Effector memory CD4-positive, alpha-beta T cell (primary cell): ENCODE results near the gene BAIAP3.

ENCODE experiments used
- DNase-seq, 3 donors: peaks; one replicate each; pipeline ENCODE4 v3.0.0-alpha.2; 2020
- H3K27ac ChIP-seq: 2 replicates; pipeline ENCODE4 v1.7.0; 2013; ENCODE audit warnings: mild to moderate bottlenecking, low read length, moderate library complexity; ENCODE audit not compliant: insufficient read depth, poor library complexity, severe bottlenecking
- H3K27me3 ChIP-seq: replicated peaks from 2 replicates; pipeline ENCODE4 v1.7.0; 2013; ENCODE audit warnings: mild to moderate bottlenecking, low read length; ENCODE audit not compliant: insufficient read depth, control insufficient read depth, poor library complexity, severe bottlenecking
- H3K36me3 ChIP-seq: 2 replicates; pipeline ENCODE4 v1.7.0; 2013; ENCODE audit warnings: mild to moderate bottlenecking, low read length, moderate library complexity; ENCODE audit not compliant: control insufficient read depth, insufficient read depth
- H3K4me1 ChIP-seq: 2 replicates; pipeline ENCODE4 v1.7.0; 2013; ENCODE audit warnings: low read length, mild to moderate bottlenecking; ENCODE audit not compliant: control insufficient read depth, insufficient read depth, poor library complexity, severe bottlenecking
- H3K4me3 ChIP-seq: 2 replicates; pipeline ENCODE4 v1.7.0; 2013; ENCODE audit warnings: low read length, low read depth, mild to moderate bottlenecking; ENCODE audit not compliant: insufficient read depth, poor library complexity, severe bottlenecking
- H3K9me3 ChIP-seq: 2 replicates; pipeline ENCODE4 v1.7.0; 2013; ENCODE audit warnings: mild to moderate bottlenecking, low read length, moderate library complexity; ENCODE audit not compliant: control insufficient read depth

BAIAP3 gene

DNA sequence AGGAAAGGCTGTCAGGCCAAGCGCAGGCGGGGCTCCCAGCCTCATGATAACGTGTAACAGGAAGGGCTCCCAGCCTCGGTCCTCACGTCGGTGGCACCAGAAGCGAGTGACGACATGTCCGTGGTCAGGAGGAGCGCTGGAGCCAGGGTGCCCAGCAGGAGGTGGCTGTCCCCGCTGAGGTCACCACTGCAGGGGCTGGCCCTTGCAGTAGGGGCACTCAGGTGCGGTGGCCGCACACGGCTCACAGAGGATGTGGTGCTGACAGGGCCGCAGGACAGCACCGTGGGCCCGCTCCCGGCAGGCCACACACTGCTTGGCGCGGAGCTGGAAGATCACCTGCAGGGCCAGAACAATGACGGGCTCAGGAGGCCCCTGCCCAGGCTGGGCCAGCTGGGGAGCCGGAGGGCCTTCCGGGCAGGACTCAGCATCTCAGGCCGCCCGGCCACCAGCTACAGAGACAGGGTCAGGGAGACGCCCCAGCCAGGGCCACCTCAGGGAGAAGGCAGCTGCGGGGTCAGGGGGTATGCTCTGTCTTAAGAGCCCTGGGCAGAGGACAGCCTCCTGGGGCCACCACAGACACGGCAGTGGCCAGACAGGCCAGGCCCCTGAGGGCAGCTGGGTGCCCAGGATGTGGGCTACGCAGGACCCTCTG, 32.7 kb downstream of the BAIAP3 start:
- Histone ChIP-seq H3K27ac (no peak overlapping the region), H3K36me3 (peaks cover 60% of the 10 kb centered on the region), H3K4me1 (no peaks in the 10 kb centered on the region), H3K4me3 (no peak overlapping the region), H3K27me3 (no peaks in the 10 kb centered on the region), H3K9me3 (no peaks in the 10 kb centered on the region)
- DNase-seq: no peak

DNA sequence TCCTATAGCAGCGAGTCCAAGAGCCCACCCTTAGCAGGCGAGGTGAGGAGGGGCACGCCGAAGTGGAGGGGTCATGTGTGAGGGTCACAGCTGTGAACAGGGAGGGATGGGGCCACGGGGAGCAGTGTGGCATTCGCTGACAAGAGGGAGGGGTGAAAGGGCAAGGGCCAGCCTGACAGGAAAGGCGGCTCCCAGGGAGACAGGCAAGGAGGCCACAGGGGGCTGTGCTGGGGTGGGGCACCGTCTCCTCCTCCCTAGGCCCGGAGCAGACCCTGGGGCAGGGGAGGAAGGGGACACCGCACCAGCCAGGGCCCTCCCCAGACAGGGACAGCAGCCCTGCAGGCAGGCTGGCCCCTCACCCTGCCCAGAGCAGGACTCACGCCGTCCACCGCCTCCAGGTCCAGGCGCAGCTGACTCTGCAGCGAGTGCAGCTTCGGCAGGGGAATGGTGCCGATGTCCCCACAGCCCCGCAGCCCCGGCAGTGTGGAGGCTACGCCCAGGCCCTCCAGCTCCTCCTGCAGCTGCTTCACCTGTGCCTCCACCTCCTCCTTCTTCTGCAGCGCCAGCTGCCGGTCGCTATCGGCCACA, 33.4 kb downstream of the BAIAP3 start:
- Histone ChIP-seq H3K4me1 (no peaks in the 10 kb centered on the region), H3K27me3 (no peaks in the 10 kb centered on the region), H3K27ac (no peak overlapping the region), H3K9me3 (no peaks in the 10 kb centered on the region), H3K36me3 (peaks cover 61% of the 10 kb centered on the region), H3K4me3 (no peak overlapping the region)
- no peak for DNase-seq

DNA sequence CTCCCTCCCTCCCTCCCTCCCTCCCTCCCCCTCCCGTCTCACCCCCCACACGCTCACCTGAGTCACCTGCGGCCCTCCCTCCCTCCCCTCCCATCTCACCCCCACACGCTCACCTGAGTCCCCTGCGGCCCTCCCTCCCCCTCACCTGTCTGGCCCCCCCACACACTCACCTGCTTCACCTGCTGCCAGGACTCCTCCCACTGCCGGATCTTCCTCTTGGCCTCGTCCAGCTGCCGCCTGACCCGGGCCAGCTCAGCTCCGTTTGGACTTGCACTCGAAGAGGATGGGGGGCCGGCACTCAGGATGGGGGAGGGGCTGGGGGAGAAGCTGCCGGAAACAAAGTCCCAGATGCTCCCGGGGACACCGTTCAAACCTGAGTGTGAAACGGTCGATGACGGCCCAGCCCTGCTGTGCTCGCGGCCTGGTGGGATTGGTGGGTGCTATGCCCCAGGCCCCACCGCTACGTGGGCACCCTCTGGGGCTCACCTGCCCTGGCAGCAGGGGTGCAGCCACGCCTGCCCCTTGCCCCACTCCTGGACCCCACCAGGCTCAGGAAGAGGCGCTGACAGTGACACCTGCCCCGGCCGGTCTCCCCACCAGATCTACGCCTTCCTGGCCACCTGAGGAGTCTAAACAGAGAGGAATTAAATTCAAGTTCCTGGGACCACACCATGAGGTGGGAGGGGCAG, 34.2 kb downstream of the BAIAP3 start:
- H3K36me3 ChIP-seq: peaks cover 53% of the 10 kb centered on the region
- no peaks in the 10 kb centered on the region for H3K27me3 ChIP-seq

DNA sequence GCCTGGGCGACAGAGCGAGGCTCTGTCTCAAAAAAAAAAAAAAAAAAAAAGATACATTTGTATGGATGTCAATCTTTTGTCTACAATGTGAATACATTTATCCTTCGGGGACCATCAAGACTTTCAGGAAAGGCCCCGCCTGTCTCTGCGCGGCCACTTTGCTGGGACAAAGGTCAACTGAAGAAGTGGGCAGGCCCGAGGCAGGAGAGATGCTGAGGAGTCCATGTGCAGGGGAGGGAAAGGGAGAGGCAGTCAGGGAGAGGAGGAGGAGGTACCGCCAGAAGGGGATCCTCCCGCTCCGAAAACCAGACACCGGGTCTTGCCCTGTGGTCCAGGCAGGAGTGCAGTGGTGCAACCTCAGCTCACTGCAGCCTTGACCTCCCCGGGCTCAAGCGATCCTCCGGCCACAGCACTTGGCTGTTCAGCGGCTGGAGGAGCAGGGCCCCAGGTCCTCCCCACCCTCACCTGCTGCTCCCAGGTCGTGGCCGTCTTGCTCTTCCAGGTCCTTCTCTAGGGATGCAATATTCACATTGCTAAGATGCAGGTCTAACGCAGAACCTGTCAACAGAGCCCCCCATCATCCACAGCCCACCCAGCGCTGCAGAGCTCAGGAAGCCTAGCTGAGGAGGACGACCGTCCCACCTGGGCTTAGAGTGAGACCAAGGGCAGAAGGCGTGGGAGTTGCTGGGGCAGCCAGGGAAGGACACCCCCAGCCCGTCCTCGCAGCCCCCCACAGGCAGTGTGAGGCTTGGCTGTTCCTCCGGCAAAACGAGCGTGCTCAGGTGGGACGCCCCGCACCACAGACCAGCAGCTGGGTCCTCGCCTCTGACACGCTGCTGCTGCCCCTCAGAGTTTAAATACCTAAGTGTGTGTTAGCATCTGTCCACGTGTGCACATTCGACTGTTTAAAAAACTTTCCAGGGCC, 37.9 kb downstream of the BAIAP3 start:
- peaks cover 41% of the 10 kb centered on the region for H3K36me3 ChIP-seq
- H3K27ac ChIP-seq: no peak overlapping the region
- no peaks in the 10 kb centered on the region for H3K4me1 ChIP-seq

More for the DNA sequence above, 34.2 kb downstream of the BAIAP3 start:
- Histone ChIP-seq H3K4me1 (no peaks in the 10 kb centered on the region), H3K9me3 (no peaks in the 10 kb centered on the region), H3K4me3 (no peak overlapping the region), H3K27ac (no peak overlapping the region)
- DNase-seq: no peak

DNA sequence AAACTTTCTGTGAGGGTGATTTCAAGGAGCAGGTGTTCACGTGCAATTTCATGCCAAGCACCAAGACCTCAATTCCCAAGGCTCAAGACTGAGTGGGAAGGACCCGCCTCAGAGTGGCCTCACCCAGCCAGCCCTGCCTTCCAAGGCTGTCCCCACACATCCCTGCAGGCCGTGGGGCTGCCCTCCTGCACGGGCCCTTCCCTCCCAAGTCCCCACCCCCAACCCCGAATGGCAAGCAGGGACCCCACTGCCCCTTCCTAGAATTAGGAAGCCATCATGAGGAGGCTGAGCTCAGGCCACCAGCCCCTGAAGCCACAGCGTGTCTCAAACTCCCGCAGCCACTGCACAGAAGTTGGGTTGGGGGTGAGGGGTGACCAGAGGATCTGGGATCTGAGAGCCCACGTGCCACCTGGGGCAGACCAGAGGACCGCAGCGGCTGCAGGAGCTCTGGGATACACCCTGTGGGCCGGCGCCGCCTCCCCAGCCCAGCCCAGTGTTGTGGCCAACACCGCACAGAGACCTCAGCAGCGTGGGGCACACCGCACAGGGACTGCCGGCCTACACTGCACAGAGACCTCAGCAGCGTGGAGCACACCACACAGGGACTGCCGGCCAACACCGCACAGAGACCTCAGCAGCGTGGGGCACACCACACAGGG, 39.0 kb downstream of the BAIAP3 start:
- Histone ChIP-seq H3K27ac (no peak overlapping the region), H3K4me1 (no peaks in the 10 kb centered on the region), H3K27me3 (no peaks in the 10 kb centered on the region), H3K9me3 (no peaks in the 10 kb centered on the region), H3K36me3 (peaks cover 34% of the 10 kb centered on the region), H3K4me3 (no peak overlapping the region)
- no peak for DNase-seq

More for the DNA sequence above, 37.9 kb downstream of the BAIAP3 start:
- Histone ChIP-seq H3K9me3 (no peaks in the 10 kb centered on the region), H3K27me3 (no peaks in the 10 kb centered on the region), H3K4me3 (no peak overlapping the region)
- DNase-seq: no peak

DNA sequence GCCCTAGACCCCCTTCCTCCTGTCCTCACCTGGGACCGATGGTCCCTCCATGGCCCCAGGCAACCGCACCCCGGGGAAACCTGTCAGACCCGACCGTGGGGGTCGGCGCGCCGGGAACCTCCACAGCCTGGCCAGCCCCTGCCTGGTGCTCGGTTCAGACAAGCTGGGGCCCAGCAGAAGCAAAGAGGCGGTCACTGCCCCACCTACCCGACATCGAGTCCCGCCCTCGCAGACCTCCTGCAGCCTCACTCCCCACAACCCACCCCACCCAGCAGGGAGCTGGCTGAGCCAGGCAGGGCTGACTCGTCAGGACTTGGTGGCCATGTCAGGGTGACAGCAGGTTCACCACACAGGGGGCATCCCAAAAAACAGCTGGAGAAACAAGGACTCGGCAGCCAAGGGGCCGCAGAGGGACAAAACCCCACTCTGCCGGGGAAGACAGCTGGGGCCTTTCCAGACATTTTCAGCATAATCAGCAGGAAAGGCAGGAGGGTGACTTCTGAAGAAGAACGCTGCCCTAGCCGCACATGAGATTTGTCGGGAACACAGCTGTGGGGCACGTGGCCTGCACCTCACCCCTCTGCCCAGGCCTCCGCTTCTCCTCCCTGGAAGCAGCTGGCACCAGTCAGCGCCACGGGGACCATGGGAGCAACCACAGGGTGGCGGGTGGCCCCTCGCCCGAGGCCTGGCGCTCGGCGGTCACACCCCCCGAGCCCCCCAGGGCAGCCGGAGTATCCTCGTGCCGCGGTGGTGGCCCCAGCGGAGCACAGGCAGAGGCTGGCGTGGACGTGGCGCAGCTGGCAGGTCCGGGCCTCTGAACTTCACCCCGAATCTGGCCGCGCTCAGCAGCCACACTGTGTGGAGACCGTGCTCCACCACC, 41.2 kb downstream of the BAIAP3 start:
- Histone ChIP-seq H3K9me3 (no peaks in the 10 kb centered on the region), H3K4me3 (no peak overlapping the region), H3K27ac (no peak overlapping the region), H3K36me3 (peaks cover 27% of the 10 kb centered on the region), H3K4me1 (peaks cover 9% of the 10 kb centered on the region), H3K27me3 (no peaks in the 10 kb centered on the region)
- DNase-seq: no peak

DNA sequence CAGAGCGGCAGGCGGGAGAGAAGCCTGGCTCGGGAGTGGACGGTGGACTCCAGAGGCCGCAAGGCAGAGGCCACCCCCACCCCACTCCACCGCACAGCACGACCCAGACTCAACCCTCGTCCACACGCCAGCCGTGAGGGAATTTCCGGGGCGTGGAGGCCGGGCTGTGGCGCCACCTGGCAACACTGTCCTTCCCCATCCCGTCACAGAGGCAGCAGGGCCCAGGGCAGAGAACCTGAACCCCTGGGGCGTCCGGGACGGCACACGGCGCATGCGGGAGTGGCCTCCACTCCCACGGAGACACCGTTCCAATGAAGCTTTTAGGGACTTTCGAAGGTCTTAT, 41.8 kb downstream of the BAIAP3 start:
- no peaks in the 10 kb centered on the region for H3K9me3 ChIP-seq
- H3K27ac ChIP-seq: no peak overlapping the region
- H3K36me3 ChIP-seq: peaks cover 23% of the 10 kb centered on the region
- no peak for DNase-seq
- peaks cover 9% of the 10 kb centered on the region for H3K4me1 ChIP-seq
- H3K4me3 ChIP-seq: no peak overlapping the region
- H3K27me3 ChIP-seq: no peaks in the 10 kb centered on the region

DNA sequence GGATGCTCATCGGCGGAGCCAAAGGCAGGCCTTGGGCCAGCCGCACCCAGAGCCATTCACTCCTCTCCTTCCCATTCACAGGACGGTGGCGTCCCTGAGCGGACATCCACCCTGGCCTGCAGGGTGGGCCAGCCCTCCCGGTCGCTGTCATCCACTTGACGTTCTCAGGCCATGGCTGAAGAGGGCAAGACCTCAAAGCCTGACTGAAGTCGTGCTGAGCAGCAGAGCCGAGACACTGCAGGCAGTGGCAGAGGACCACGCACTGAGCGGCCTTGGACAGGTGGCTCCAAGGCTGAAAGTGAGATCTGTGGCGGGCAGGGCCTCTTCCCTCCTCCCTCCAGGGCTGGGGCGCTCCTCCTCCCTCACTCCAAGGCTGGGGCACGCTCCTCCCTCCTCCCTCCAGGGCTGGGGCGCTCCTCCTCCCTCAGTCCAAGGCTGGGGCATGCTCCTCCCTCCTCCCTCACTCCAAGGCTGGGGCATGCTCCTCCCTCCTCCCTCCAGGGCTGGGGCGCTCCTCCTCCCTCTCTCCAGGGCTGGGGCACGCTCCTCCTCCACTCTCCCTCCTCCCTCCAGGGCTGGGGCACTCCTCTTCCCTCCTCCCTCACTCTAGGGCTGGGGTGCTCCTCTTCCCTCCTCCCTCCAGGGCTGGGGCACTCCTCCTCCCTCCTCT, 42.4 kb downstream of the BAIAP3 start:
- H3K27ac ChIP-seq: no peak overlapping the region
- no peak overlapping the region for H3K4me3 ChIP-seq
- H3K9me3 ChIP-seq: no peaks in the 10 kb centered on the region
- no peak for DNase-seq
- H3K4me1 ChIP-seq: peaks cover 9% of the 10 kb centered on the region
- H3K36me3 ChIP-seq: peaks cover 23% of the 10 kb centered on the region
- no peaks in the 10 kb centered on the region for H3K27me3 ChIP-seq
